WTC11 (cell line): Measurements from ENCODE around the gene RPL34. TPM values are rescaled to one million over a fixed set of nuclear protein-coding genes. Genes with fewer than 3 reads are reported as not detected.
A peak's percentile ranks its signal among the peaks of the same experiment; 100 is the strongest.

Experiments
- ATAC-seq: fragments of 200-7000 bp; cut with Tn5 transposase; 2 replicates; pipeline ENCODE4 v1.10.0; 2021; ENCODE audit warnings: mild to moderate bottlenecking, moderate library complexity
- CTCF ChIA-PET: fragments of 300-600 bp; sonication (Branson Sonifier 250); formaldehyde crosslinking; loops from one replicate; lab custom pipeline; 2021; ENCODE audit warnings: antibody characterized with exemption; lab: Charles Lee
- POLR2A ChIA-PET: fragments of 350-600 bp; sonication (Branson Sonifier 250); formaldehyde crosslinking; loops from one replicate; lab custom pipeline; 2021; ENCODE audit warnings: antibody characterized with exemption; lab: Charles Lee
- DNase-seq: peaks from one replicate; pipeline ENCODE4 v3.0.0; 2021; ENCODE audit warnings: low spot score
- H3K27ac Mint-ChIP-seq: 2 replicates; pipeline ENCODE4 v1.8.0; 2021; ENCODE audit warnings: mixed read lengths
- H3K27me3 Mint-ChIP-seq: 2 replicates; pipeline ENCODE4 v1.8.0; 2021; ENCODE audit warnings: low read depth, mild to moderate bottlenecking, moderate library complexity, mixed read lengths
- H3K36me3 Mint-ChIP-seq: 2 replicates; pipeline ENCODE4 v1.8.0; 2021; ENCODE audit warnings: mixed read lengths
- H3K4me1 Mint-ChIP-seq: 2 replicates; pipeline ENCODE4 v1.8.0; 2022; ENCODE audit warnings: mixed read lengths
- H3K4me3 Mint-ChIP-seq: 2 replicates; pipeline ENCODE4 v1.8.0; 2021; ENCODE audit warnings: mild to moderate bottlenecking, moderate library complexity, mixed read lengths
- H3K9me3 Mint-ChIP-seq: 2 replicates; pipeline ENCODE4 v1.8.0; 2021; ENCODE audit warnings: mixed read lengths
- AR ChIP-seq: fragments of 250-450 bp; sonication (Bioruptor Pico); IDR thresholded peaks from 2 replicates; pipeline ENCODE4 v1.9.0; 2021; ENCODE audit warnings: mild to moderate bottlenecking
- ATF2 ChIP-seq: sonication (generic); formaldehyde crosslinking; IDR thresholded peaks from 2 replicates; pipeline ENCODE4 v1.8.1; 2022; ENCODE audit warnings: low read depth, missing genetic modification reagents, borderline replicate concordance
- E2F1 ChIP-seq: sonication (generic); formaldehyde crosslinking; IDR thresholded peaks from 2 replicates; pipeline ENCODE4 v1.8.0; 2022; ENCODE audit warnings: mild to moderate bottlenecking, missing genetic modification reagents
- FOXJ3 ChIP-seq: sonication (generic); formaldehyde crosslinking; IDR thresholded peaks from 2 replicates; pipeline ENCODE4 v1.9.0; 2021; ENCODE audit warnings: missing genetic modification reagents, mild to moderate bottlenecking, borderline replicate concordance
- GRHL2 ChIP-seq: fragments of 250-450 bp; sonication (Bioruptor Pico); IDR thresholded peaks from 2 replicates; pipeline ENCODE4 v1.8.0; 2022; ENCODE audit warnings: mild to moderate bottlenecking, moderate library complexity; ENCODE audit not compliant: insufficient replicate concordance, severe bottlenecking
- IRF2 ChIP-seq: sonication (generic); formaldehyde crosslinking; IDR thresholded peaks from 2 replicates; pipeline ENCODE4 v1.8.0; 2022; ENCODE audit warnings: low read depth, missing genetic modification reagents, borderline replicate concordance
- JUN ChIP-seq: sonication (generic); formaldehyde crosslinking; IDR thresholded peaks from 2 replicates; pipeline ENCODE4 v1.8.0; 2023; ENCODE audit warnings: mild to moderate bottlenecking, missing genetic modification reagents
- MAX ChIP-seq: sonication (generic); formaldehyde crosslinking; IDR thresholded peaks from 2 replicates; pipeline ENCODE4 v1.8.0; 2022; ENCODE audit warnings: mild to moderate bottlenecking, missing genetic modification reagents
- MXD4 ChIP-seq: fragments of 250-450 bp; sonication (Bioruptor Pico); IDR thresholded peaks from 2 replicates; pipeline ENCODE4 v1.8.0; 2021; ENCODE audit warnings: mild to moderate bottlenecking, moderate library complexity, borderline replicate concordance
- NFE2L1 ChIP-seq: sonication (generic); formaldehyde crosslinking; IDR thresholded peaks from 2 replicates; pipeline ENCODE4 v1.8.1; 2023; ENCODE audit warnings: missing genetic modification reagents
- ZNF138 ChIP-seq: sonication (generic); formaldehyde crosslinking; conservative IDR thresholded peaks from 2 replicates; pipeline ENCODE4 v1.8.1; 2022; ENCODE audit warnings: mild to moderate bottlenecking, moderate library complexity, missing genetic modification reagents
- ZNF416 ChIP-seq: fragments of 250-450 bp; sonication (Bioruptor Pico); IDR thresholded peaks from 2 replicates; pipeline ENCODE4 v1.9.0; 2021; ENCODE audit warnings: mild to moderate bottlenecking, inconsistent platforms
- ZNF671 ChIP-seq: fragments of 250-450 bp; sonication (Bioruptor Pico); IDR thresholded peaks from 2 replicates; pipeline ENCODE4 v1.8.0; 2021; ENCODE audit warnings: mild to moderate bottlenecking
- total RNA-seq: library from RNA; stranded (reverse); gene quantifications from 3 replicates; pipeline ENCODE4 v1.2.3, GENCODE V29; 2021
- TF ChIP-seq, protein P1 (sequence below): sonication (generic); formaldehyde crosslinking; IDR thresholded peaks from 2 replicates; pipeline ENCODE4 v1.8.0; 2022; ENCODE audit warnings: mild to moderate bottlenecking, missing genetic modification reagents
- TF ChIP-seq, protein P2 (sequence below): fragments of 250-450 bp; sonication (Bioruptor Pico); conservative IDR thresholded peaks from 2 replicates; pipeline ENCODE4 v1.9.0; 2021; ENCODE audit warnings: mild to moderate bottlenecking
- TF ChIP-seq, protein P3 (sequence below): sonication (generic); formaldehyde crosslinking; IDR thresholded peaks from 2 replicates; pipeline ENCODE4 v1.8.1; 2023; ENCODE audit warnings: mild to moderate bottlenecking, missing genetic modification reagents, moderate library complexity

The RPL34 gene
- total RNA-seq, 1 experiment from 2014 or later = 1,253 TPM

GRCh38 chr4:108619372-108620100 lies 840 bp upstream of the RPL34 start:
- H3K27ac Mint-ChIP-seq = no peak overlapping the region

GRCh38 chr4:108620933-108621905 lies 843 bp downstream of the RPL34 start:
- Mint-ChIP-seq H3K4me3 (peak overlapping the region; percentile 99), H3K4me1 (peaks cover 28% of the 10 kb centered on the region), H3K36me3 (peaks cover 61% of the 10 kb centered on the region), H3K9me3 (peaks cover 6% of the 10 kb centered on the region), H3K27ac (peak overlapping the region; percentile 96), H3K27me3 (peaks cover 3% of the 10 kb centered on the region; the same call in 1 of the 2 replicates)
- ATAC-seq (no peak), DNase-seq (no peak)
- TF ChIP-seq, protein P1, sequence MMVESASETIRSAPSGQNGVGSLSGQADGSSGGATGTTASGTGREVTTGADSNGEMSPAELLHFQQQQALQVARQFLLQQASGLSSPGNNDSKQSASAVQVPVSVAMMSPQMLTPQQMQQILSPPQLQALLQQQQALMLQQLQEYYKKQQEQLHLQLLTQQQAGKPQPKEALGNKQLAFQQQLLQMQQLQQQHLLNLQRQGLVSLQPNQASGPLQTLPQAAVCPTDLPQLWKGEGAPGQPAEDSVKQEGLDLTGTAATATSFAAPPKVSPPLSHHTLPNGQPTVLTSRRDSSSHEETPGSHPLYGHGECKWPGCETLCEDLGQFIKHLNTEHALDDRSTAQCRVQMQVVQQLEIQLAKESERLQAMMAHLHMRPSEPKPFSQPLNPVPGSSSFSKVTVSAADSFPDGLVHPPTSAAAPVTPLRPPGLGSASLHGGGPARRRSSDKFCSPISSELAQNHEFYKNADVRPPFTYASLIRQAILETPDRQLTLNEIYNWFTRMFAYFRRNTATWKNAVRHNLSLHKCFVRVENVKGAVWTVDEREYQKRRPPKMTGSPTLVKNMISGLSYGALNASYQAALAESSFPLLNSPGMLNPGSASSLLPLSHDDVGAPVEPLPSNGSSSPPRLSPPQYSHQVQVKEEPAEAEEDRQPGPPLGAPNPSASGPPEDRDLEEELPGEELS = no peak
- TF ChIP-seq ZNF671 (CRISPR knock-in tag) = peak; percentile 68; the same call in 1 of the 2 replicates
- TF ChIP-seq, protein P2, sequence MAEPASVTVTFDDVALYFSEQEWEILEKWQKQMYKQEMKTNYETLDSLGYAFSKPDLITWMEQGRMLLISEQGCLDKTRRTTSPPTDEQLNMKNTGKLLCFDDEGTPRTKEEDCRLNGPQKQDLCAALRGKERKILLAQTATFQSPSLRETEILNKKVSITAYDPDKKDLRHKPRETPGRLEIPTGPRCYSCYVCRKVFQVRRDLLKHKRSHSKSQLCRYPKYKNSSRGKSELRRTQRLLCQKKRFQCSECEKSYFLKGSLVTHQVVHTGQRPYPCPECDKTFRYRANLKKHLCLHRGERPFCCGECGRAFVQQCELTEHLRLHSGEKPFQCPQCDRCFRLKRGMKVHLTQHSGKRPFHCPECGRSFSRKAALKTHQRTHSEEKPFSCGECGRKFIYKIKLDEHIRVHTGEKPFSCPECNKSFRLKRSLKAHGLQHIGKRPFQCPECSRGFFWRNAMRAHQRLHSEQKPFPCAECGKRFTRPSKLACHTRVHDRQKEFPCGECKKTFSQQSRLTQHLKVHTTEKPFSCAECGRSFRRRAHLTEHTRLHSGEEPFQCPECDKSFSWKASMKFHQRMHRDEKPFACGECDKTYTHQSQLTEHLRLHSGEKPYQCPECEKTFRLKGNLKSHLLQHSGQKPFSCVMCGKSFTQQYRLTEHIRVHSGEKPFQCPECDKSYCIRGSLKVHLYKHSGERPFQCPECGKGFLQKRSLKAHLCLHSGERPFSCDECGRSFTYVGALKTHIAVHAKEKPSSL (CRISPR knock-in tag) = 0 out of 2 replicates have a peak, but pooled peaks have one; percentile 39
- TF ChIP-seq GRHL2 (CRISPR knock-in tag) = no peak
- TF ChIP-seq ZNF138 (CRISPR knock-in tag) = no peak
- CTCF ChIA-PET = interaction anchor here (0.5 to 1.0 kb wide), 2 partner anchors 41 to 49 kb away, joined by 3 to 5 read pairs; no protein-coding TSS in a partner anchor
- POLR2A ChIA-PET = interaction anchor here (0.6 kb wide), 1 partner anchor 575 kb away, joined by 3 read pairs; no protein-coding TSS in a partner anchor

More at GRCh38 chr4:108619372-108620100, 840 bp upstream of the RPL34 start:
- POLR2A ChIA-PET = interaction anchor here (1.0 kb wide), 1 partner anchor 8 kb away, joined by 3 read pairs; no protein-coding TSS in a partner anchor
- H3K9me3 Mint-ChIP-seq = peaks cover 20% of the 10 kb centered on the region
- H3K36me3 Mint-ChIP-seq = peaks cover 50% of the 10 kb centered on the region
- peaks cover 28% of the 10 kb centered on the region for H3K4me1 Mint-ChIP-seq
- CTCF ChIA-PET = interaction anchor here (1.2 kb wide), 1 partner anchor 30 kb away, joined by 3 read pairs; the partner anchor contains the start of gene OSTC
- ATAC-seq (no peak), DNase-seq (no peak)
- peak overlapping the region; percentile 99 for H3K4me3 Mint-ChIP-seq
- TF ChIP-seq ZNF416 (CRISPR knock-in tag) = no peak
- TF ChIP-seq E2F1 (CRISPR knock-in tag) = no peak
- no peak for TF ChIP-seq NFE2L1 (CRISPR knock-in tag)
- H3K27me3 Mint-ChIP-seq = peaks cover 3% of the 10 kb centered on the region; the same call in 1 of the 2 replicates

- peak overlapping the region; percentile 99 for H3K4me3 Mint-ChIP-seq
- no peaks in the 10 kb centered on the region for H3K9me3 Mint-ChIP-seq
- ATAC-seq (no peak), DNase-seq (no peak)
- H3K27ac Mint-ChIP-seq = no peak overlapping the region
- POLR2A ChIA-PET = interaction anchor here (0.6 kb wide), 1 partner anchor 575 kb away, joined by 3 read pairs; no protein-coding TSS in a partner anchor
- peaks cover 3% of the 10 kb centered on the region; the same call in 1 of the 2 replicates for H3K27me3 Mint-ChIP-seq
- peaks cover 64% of the 10 kb centered on the region for H3K36me3 Mint-ChIP-seq
- CTCF ChIA-PET = no interaction called here
- peaks cover 28% of the 10 kb centered on the region for H3K4me1 Mint-ChIP-seq
- TF ChIP-seq AR (CRISPR knock-in tag) (no peak), MXD4 (CRISPR knock-in tag) (no peak), MAX (no peak), GRHL2 (CRISPR knock-in tag) (no peak), ATF2 (CRISPR knock-in tag) (no peak), FOXJ3 (no peak), IRF2 (no peak), JUN (CRISPR knock-in tag) (no peak), ZNF671 (CRISPR knock-in tag) (no peak)
- TF ChIP-seq, protein P3, sequence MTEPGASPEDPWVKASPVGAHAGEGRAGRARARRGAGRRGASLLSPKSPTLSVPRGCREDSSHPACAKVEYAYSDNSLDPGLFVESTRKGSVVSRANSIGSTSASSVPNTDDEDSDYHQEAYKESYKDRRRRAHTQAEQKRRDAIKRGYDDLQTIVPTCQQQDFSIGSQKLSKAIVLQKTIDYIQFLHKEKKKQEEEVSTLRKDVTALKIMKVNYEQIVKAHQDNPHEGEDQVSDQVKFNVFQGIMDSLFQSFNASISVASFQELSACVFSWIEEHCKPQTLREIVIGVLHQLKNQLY (CRISPR knock-in tag) = no peak
Observed at GRCh38 chr4:108622022-108622421, 1.6 kb downstream of the RPL34 start.
